Panc1 (cell line): ENCODE results near the gene ACSL6. TPM values are rescaled to one million over a fixed set of nuclear protein-coding genes. Genes with fewer than 3 reads are reported as not detected.

Source experiments
- ATAC-seq: fragments of 200-7000 bp; cut with Tn5 transposase; 2 replicates; pipeline ENCODE4 v1.9.1; 2020; ENCODE audit warnings: mild to moderate bottlenecking, moderate library complexity
- BruUV-seq: library from RNA; stranded (reverse); fragments of 400-500 nt; replicated peaks from 2 replicates; lab custom pipeline; 2021; lab: Mats Ljungman, UMichigan
- CTCF ChIA-PET: fragments of 300-600 bp; sonication (Branson Sonifier 250); formaldehyde crosslinking; loops from one replicate; lab custom pipeline; 2022; ENCODE audit warnings: antibody characterized with exemption; lab: Charles Lee
- POLR2A ChIA-PET: fragments of 300-600 bp; sonication (Branson Sonifier 250); formaldehyde crosslinking; loops from one replicate; lab custom pipeline; 2022; ENCODE audit warnings: antibody characterized with exemption; lab: Charles Lee
- DNase-seq: peaks from one replicate; pipeline ENCODE4 v3.0.0-alpha.2; 2010; ENCODE audit warnings: low read depth, low spot score
- H3K27ac ChIP-seq: 2 replicates; pipeline ENCODE4 v1.5.1; 2011; ENCODE audit warnings: mild to moderate bottlenecking, low read length, inconsistent platforms
- H3K27me3 ChIP-seq: fragments of 200-500 bp; sonication (Bioruptor generic); 2 replicates; pipeline ENCODE4 v1.6.0; 2014; ENCODE audit warnings: low read length, inconsistent platforms; ENCODE audit not compliant: control insufficient read depth, insufficient read depth
- H3K36me3 ChIP-seq: fragments of 200-500 bp; sonication (Bioruptor generic); 2 replicates; pipeline ENCODE4 v1.5.1; 2014; ENCODE audit warnings: inconsistent platforms, mild to moderate bottlenecking, low read length, moderate library complexity; ENCODE audit not compliant: control insufficient read depth, insufficient read depth
- H3K4me1 ChIP-seq: 2 replicates; pipeline ENCODE4 v1.5.1; 2011; ENCODE audit warnings: inconsistent platforms, mild to moderate bottlenecking, low read length, moderate library complexity; ENCODE audit not compliant: control insufficient read depth, insufficient read depth
- H3K4me3 ChIP-seq, 2 experiments: 2 replicates each; pipeline ENCODE4 v1.5.1; 2011 to 2012; ENCODE audit warnings: low read depth in 2 of 2, low read length in 2 of 2, mild to moderate bottlenecking in 2 of 2, inconsistent platforms in 1 of 2, moderate library complexity in 1 of 2
- H3K9me3 ChIP-seq: fragments of 200-500 bp; sonication (Bioruptor generic); 2 replicates; pipeline ENCODE4 v1.5.1; 2014; ENCODE audit warnings: low read depth, mild to moderate bottlenecking, inconsistent platforms, low read length, moderate library complexity; ENCODE audit not compliant: control insufficient read depth, insufficient read depth
- POLR2AphosphoS5 ChIP-seq: IDR thresholded peaks from 2 replicates; pipeline ENCODE4 v1.6.1; 2012; ENCODE audit warnings: mild to moderate bottlenecking, low read depth, low read length, moderate library complexity
- SIN3A ChIP-seq: IDR thresholded peaks from 2 replicates; pipeline ENCODE4 v1.6.1; 2012; ENCODE audit warnings: low read depth, mild to moderate bottlenecking, low read length, moderate library complexity, borderline replicate concordance; ENCODE audit not compliant: insufficient read depth
- TCF7L2 ChIP-seq: IDR thresholded peaks from 2 replicates; pipeline ENCODE4 v1.6.1; 2011; ENCODE audit warnings: mild to moderate bottlenecking, low read depth, low read length, inconsistent platforms
- in situ Hi-C: cut with HindIII; loops from 2 replicates; pipeline ENCODE4 v1.10.0; 2016; ENCODE audit warnings: low sequenced_read_pairs, low pct_unique_long_range_greater_than_20kb
- intact Hi-C: fragments of 100-400 bp; cut with micrococcal nuclease; formaldehyde crosslinking; loops from one replicate; pipeline ENCODE4 v1.10.0; 2022; ENCODE audit not compliant: unreplicated experiment
- total RNA-seq: library from RNA; stranded (reverse); gene quantifications from one replicate; pipeline ENCODE4 v1.2.1, GENCODE V29; 2021; ENCODE audit not compliant: unreplicated experiment
- TF ChIP-seq, protein P1 (sequence below): fragments of 450-650 bp; IDR thresholded peaks from 2 replicates; pipeline ENCODE4 v1.5.1; 2017; ENCODE audit warnings: mild to moderate bottlenecking
- TF ChIP-seq, protein P2 (sequence below), 2 experiments: IDR thresholded peaks; 2 replicates each; pipeline ENCODE4 v1.6.1; 2011 to 2012; ENCODE audit warnings: low read depth in 2 of 2, control low read depth in 1 of 2, low read length in 1 of 2, mild to moderate bottlenecking in 1 of 2, moderate library complexity in 1 of 2; ENCODE audit not compliant: insufficient read depth in 1 of 2

Gene ACSL6
- total RNA-seq, 1 experiment from 2014 or later = 0.18 TPM

DNA sequence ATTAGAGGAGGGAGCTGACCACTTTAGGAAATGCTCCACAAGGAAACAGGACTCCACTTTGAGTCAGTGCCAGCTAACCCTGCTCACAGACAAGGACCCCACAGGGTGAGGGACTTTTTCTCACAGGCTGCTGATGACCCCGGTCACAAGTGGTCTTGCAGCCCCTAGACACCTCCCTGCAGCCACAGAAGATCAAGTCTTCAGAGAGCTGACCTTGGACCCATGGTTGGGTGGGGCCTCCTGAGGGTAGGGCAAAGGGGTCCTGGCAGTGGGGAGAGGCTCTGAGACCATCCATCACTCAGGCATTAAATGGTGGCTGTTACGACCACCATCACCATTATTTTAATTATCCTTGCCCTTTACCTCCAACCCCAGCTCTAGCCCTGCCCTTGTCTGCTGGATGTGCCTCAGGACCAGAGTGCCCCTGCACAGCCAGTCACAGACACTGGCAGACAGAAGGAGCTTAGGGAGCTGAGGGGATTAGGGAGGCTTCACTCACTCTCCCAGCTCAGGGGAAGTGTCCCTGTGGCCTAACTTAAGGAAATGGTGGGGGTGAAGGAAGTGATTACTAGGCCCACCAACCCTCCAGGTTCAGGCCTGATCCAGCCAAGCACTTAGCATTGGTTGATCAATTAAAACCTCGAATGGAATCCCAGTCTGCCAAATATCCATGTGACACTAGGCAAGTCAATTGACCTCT lies 1.6 kb downstream of the ACSL6 start:
- DNase-seq = no peak
- no peak overlapping the region for H3K27ac ChIP-seq
- ChIA-PET CTCF (interaction anchor here (0.7 kb wide), 1 partner anchor 313 kb away, joined by 4 read pairs; no protein-coding TSS in a partner anchor), POLR2A (no interaction called here)
- no peaks in the 10 kb centered on the region for H3K9me3 ChIP-seq
- intact Hi-C loops = loop anchor here (5.0 kb wide), 1 partner anchor 418 kb away; no protein-coding TSS in a partner anchor
- no peak for ATAC-seq
- no peaks in the 10 kb centered on the region for H3K36me3 ChIP-seq
- peaks cover 7% of the 10 kb centered on the region for H3K27me3 ChIP-seq
- in situ Hi-C loops = no loop called here
- no peaks in the 10 kb centered on the region; the same call in 1 of the 2 replicates for H3K4me1 ChIP-seq
- no TSS peak for BruUV-seq
- H3K4me3 ChIP-seq = no peak overlapping the region
- TF ChIP-seq POLR2AphosphoS5 (no peak), SIN3A (no peak), TCF7L2 (no peak)
- TF ChIP-seq, protein P1, sequence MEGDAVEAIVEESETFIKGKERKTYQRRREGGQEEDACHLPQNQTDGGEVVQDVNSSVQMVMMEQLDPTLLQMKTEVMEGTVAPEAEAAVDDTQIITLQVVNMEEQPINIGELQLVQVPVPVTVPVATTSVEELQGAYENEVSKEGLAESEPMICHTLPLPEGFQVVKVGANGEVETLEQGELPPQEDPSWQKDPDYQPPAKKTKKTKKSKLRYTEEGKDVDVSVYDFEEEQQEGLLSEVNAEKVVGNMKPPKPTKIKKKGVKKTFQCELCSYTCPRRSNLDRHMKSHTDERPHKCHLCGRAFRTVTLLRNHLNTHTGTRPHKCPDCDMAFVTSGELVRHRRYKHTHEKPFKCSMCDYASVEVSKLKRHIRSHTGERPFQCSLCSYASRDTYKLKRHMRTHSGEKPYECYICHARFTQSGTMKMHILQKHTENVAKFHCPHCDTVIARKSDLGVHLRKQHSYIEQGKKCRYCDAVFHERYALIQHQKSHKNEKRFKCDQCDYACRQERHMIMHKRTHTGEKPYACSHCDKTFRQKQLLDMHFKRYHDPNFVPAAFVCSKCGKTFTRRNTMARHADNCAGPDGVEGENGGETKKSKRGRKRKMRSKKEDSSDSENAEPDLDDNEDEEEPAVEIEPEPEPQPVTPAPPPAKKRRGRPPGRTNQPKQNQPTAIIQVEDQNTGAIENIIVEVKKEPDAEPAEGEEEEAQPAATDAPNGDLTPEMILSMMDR = no peak
- TF ChIP-seq, protein P2, sequence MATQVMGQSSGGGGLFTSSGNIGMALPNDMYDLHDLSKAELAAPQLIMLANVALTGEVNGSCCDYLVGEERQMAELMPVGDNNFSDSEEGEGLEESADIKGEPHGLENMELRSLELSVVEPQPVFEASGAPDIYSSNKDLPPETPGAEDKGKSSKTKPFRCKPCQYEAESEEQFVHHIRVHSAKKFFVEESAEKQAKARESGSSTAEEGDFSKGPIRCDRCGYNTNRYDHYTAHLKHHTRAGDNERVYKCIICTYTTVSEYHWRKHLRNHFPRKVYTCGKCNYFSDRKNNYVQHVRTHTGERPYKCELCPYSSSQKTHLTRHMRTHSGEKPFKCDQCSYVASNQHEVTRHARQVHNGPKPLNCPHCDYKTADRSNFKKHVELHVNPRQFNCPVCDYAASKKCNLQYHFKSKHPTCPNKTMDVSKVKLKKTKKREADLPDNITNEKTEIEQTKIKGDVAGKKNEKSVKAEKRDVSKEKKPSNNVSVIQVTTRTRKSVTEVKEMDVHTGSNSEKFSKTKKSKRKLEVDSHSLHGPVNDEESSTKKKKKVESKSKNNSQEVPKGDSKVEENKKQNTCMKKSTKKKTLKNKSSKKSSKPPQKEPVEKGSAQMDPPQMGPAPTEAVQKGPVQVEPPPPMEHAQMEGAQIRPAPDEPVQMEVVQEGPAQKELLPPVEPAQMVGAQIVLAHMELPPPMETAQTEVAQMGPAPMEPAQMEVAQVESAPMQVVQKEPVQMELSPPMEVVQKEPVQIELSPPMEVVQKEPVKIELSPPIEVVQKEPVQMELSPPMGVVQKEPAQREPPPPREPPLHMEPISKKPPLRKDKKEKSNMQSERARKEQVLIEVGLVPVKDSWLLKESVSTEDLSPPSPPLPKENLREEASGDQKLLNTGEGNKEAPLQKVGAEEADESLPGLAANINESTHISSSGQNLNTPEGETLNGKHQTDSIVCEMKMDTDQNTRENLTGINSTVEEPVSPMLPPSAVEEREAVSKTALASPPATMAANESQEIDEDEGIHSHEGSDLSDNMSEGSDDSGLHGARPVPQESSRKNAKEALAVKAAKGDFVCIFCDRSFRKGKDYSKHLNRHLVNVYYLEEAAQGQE (IDR thresholded peaks at IDR 0.05; ENCODE audit: insufficient read depth in 1 of 2, low read depth in 2 of 2, low read length in 1 of 2) = no peak

DNA sequence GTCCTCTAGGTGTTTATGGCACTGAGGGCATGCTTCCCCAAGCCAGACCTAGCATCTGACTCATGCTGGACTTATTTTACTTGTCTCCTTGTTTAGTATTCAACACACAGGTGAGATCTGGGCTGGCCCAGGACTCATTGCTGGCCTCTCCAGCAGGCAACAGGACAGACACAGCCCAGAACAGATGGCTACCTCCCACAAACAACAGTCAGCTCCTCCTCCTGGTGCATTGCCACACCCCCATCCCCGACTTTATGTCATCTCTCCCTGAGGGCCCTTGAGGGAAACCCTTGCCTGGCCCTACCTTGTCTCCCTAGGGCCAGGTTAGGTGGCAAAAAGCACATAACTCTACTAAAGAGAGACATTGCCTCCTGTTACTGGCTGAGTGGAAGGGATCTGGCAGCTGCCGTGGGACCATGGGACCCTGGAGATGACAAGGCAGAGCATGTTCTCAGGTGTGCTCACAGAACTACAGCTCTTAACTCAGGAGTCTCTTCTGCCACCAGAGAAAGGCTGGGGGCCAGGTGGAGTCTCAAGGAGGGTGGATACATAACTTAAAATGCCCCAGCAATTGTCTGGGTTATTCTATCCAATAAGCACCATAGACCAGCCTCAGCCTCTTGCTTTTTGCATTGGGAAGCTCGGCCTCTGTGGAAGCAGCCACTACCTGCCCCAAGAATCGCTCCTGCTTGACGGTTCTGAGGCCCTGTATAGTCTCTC lies 2.3 kb downstream of the ACSL6 start:
- Histone ChIP-seq H3K27ac (no peak overlapping the region), H3K27me3 (peaks cover 7% of the 10 kb centered on the region), H3K4me1 (no peaks in the 10 kb centered on the region; the same call in 1 of the 2 replicates), H3K9me3 (no peaks in the 10 kb centered on the region), H3K4me3 (no peak overlapping the region), H3K36me3 (no peaks in the 10 kb centered on the region)
- ChIA-PET CTCF (interaction anchor here (0.7 kb wide), 1 partner anchor 312 kb away, joined by 4 read pairs; no protein-coding TSS in a partner anchor), POLR2A (interaction anchor here (0.6 kb wide), 1 partner anchor 145 kb away, joined by 6 read pairs; no protein-coding TSS in a partner anchor)
- ATAC-seq (no peak), DNase-seq (no peak)
- intact Hi-C loops (loop anchor here (5.0 kb wide), 1 partner anchor 417 kb away; no protein-coding TSS in a partner anchor), in situ Hi-C loops (no loop called here)
- no TSS peak for BruUV-seq
- TF ChIP-seq SIN3A (no peak), TCF7L2 (no peak), POLR2AphosphoS5 (no peak)
- TF ChIP-seq, protein P1 = no peak
- TF ChIP-seq, protein P2 (IDR thresholded peaks at IDR 0.05; ENCODE audit: insufficient read depth in 1 of 2, low read depth in 2 of 2, low read length in 1 of 2) = no peak
